Suprapubic skin (tissue), 4 donors: ENCODE measurements around the gene GNAI3. TPM values are rescaled to one million over a fixed set of nuclear protein-coding genes. Genes with fewer than 3 reads are reported as not detected.

Experiments used
- DNase-seq, 2 donors: peaks; one replicate each; pipeline ENCODE4 v3.0.0-alpha.2; 2019; ENCODE audit warnings: low spot score in 2 of 2
- H3K27ac ChIP-seq: fragments of 200-600 bp; sonication (generic); one replicate; pipeline ENCODE4 v1.5.1; 2019
- H3K27me3 ChIP-seq: fragments of 200-600 bp; sonication (generic); one replicate; pipeline ENCODE4 v1.5.1; 2019
- H3K36me3 ChIP-seq: fragments of 200-600 bp; sonication (generic); one replicate; pipeline ENCODE4 v1.5.1; 2019
- H3K4me1 ChIP-seq: fragments of 200-600 bp; sonication (generic); one replicate; pipeline ENCODE4 v1.5.1; 2019
- H3K4me3 ChIP-seq: fragments of 200-600 bp; sonication (generic); one replicate; pipeline ENCODE4 v1.5.1; 2019; ENCODE audit warnings: mild to moderate bottlenecking
- H3K9me3 ChIP-seq: fragments of 200-600 bp; sonication (generic); one replicate; pipeline ENCODE4 v1.5.1; 2019
- EP300 ChIP-seq: sonication (generic); formaldehyde crosslinking; IDR thresholded peaks from one replicate; pipeline ENCODE4 v1.6.1; 2017; ENCODE audit warnings: antibody characterized with exemption
- POLR2A ChIP-seq, 2 donors: fragments of 450-650 bp; IDR thresholded peaks; one replicate each; pipeline ENCODE4 v1.6.1; 2017; ENCODE audit warnings: antibody characterized with exemption in 2 of 2, mild to moderate bottlenecking in 2 of 2, moderate library complexity in 2 of 2
- POLR2AphosphoS5 ChIP-seq, 3 donors: sonication (generic); formaldehyde crosslinking; IDR thresholded peaks; one replicate each; pipeline ENCODE4 v1.6.1; 2017; ENCODE audit warnings: antibody characterized with exemption in 3 of 3
- whole genome bisulfite sequencing: methylation state at CpG from one replicate; pipeline ENCODE4 v1.1.5; 2018; 5-methylcytosine and 5-hydroxymethylcytosine counted together
- total RNA-seq, 4 donors: library from RNA; depleted of rRNA; stranded (reverse); fragments of >200 nt; gene quantifications; one replicate each; pipeline ENCODE4 v1.1.0, GENCODE V29; 2016
- TF ChIP-seq, protein P1 (sequence below), 2 donors: fragments of 200-600 bp in 1 of 2; fragments of 450-650 bp in 1 of 2; sonication (generic) in 1 of 2; IDR thresholded peaks; one replicate each; pipeline ENCODE4 v1.5.1; 2016 to 2019; ENCODE audit warnings: antibody characterized with exemption in 2 of 2, mild to moderate bottlenecking in 1 of 2, moderate library complexity in 1 of 2

The GNAI3 gene
- total RNA-seq, 4 donors from 2014 or later, result 6.7 to 11.1 (median 9.5) TPM

GRCh38 chr1:109508001-109508872 lies 40.2 kb upstream of the GNAI3 start:
- no peaks in the 10 kb centered on the region for H3K9me3 ChIP-seq
- no peaks in the 10 kb centered on the region for H3K36me3 ChIP-seq
- no peak for TF ChIP-seq POLR2A (IDR thresholded peaks at IDR 0.05)
- no peak for TF ChIP-seq POLR2AphosphoS5 (IDR thresholded peaks at IDR 0.05)
- TF ChIP-seq, protein P1, sequence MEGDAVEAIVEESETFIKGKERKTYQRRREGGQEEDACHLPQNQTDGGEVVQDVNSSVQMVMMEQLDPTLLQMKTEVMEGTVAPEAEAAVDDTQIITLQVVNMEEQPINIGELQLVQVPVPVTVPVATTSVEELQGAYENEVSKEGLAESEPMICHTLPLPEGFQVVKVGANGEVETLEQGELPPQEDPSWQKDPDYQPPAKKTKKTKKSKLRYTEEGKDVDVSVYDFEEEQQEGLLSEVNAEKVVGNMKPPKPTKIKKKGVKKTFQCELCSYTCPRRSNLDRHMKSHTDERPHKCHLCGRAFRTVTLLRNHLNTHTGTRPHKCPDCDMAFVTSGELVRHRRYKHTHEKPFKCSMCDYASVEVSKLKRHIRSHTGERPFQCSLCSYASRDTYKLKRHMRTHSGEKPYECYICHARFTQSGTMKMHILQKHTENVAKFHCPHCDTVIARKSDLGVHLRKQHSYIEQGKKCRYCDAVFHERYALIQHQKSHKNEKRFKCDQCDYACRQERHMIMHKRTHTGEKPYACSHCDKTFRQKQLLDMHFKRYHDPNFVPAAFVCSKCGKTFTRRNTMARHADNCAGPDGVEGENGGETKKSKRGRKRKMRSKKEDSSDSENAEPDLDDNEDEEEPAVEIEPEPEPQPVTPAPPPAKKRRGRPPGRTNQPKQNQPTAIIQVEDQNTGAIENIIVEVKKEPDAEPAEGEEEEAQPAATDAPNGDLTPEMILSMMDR (IDR thresholded peaks at IDR 0.05), result no peak
- TF ChIP-seq EP300, result no peak
- no peak overlapping the region for H3K27ac ChIP-seq
- no peak for DNase-seq
- H3K4me1 ChIP-seq, result peaks cover 29% of the 10 kb centered on the region
- H3K4me3 ChIP-seq, result no peak overlapping the region
- H3K27me3 ChIP-seq, result no peaks in the 10 kb centered on the region
- WGBS, result 95% methylated on average over 21 of the region's 25 CpGs

DNA sequence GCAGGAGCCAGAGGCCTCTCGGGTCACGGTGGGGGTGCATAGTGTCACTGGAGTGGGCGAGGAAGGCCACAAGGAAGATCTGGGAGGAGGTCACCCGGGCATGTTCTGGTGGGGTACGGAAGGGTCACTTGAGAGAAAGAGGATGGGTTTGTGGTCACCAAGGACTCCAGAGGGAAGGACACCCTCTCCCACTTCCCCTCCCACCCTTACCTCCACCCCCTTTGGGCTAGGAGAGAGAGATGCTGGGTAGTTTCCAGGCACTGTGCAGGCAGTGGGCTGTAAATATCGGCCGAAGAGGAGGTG lies 39.6 kb upstream of the GNAI3 start:
- Histone ChIP-seq H3K4me3 (peak overlapping the region; percentile 82), H3K36me3 (no peaks in the 10 kb centered on the region), H3K4me1 (peaks cover 23% of the 10 kb centered on the region), H3K27ac (no peak overlapping the region), H3K27me3 (no peaks in the 10 kb centered on the region), H3K9me3 (no peaks in the 10 kb centered on the region)
- 72% methylated on average over 6 of the region's 7 CpGs for WGBS
- DNase-seq, result no peak
- no peak for TF ChIP-seq POLR2A (IDR thresholded peaks at IDR 0.05)
- no peak for TF ChIP-seq POLR2AphosphoS5 (IDR thresholded peaks at IDR 0.05)
- TF ChIP-seq EP300, result no peak

GRCh38 chr1:109509176-109510134 lies 39.0 kb upstream of the GNAI3 start, which contains the start of gene AMIGO1:
TSS of gene AMIGO1 (minus strand) at chr1:109509727. CDS start at chr1:109508912, 815 bp downstream.
- no peak for DNase-seq

DNA sequence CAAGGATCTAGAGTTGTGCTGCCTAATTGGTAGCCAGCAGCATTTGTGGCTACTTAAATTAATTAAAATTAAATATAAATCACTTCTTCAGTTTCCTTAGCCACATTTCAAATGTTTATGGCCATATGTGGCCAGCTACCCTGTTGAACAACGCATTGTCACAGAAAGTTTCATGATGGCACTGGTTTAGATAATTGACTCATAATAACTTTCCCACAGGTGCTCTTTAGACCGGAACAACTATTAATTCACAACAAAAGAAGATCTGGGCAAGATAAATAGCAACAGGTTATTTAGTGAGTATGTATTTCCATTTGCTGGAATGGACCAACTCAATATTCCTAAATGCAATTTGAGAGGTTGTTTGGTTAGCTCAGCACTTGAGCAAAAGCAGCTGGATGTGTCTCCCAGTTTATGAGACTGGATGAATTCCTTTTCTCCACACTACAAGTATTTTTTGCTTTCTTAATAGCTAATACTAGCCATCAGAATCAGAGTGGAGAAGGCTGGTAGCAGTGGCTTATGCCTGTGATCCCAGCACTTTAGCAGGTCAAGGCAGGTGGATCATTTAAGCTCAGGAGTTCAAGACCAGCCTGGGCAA lies 35.2 kb upstream of the GNAI3 start:
- peaks cover 18% of the 10 kb centered on the region for H3K4me1 ChIP-seq
- H3K9me3 ChIP-seq, result no peaks in the 10 kb centered on the region
- DNase-seq, result no peak
- TF ChIP-seq, protein P1 (IDR thresholded peaks at IDR 0.05), result no peak
- TF ChIP-seq POLR2A (IDR thresholded peaks at IDR 0.05) (no peak), EP300 (no peak), POLR2AphosphoS5 (IDR thresholded peaks at IDR 0.05) (no peak)
- no peak overlapping the region for H3K27ac ChIP-seq
- H3K27me3 ChIP-seq, result no peaks in the 10 kb centered on the region
- no peak overlapping the region for H3K4me3 ChIP-seq
- no peaks in the 10 kb centered on the region for H3K36me3 ChIP-seq
- 71% methylated on average over 2 of the region's 2 CpGs for WGBS

More at GRCh38 chr1:109509176-109510134, 39.0 kb upstream of the GNAI3 start, which contains the start of gene AMIGO1:
- H3K4me1 ChIP-seq, result peaks cover 18% of the 10 kb centered on the region
- H3K36me3 ChIP-seq, result no peaks in the 10 kb centered on the region
- 3% methylated on average over 19 of the region's 100 CpGs for WGBS
- no peaks in the 10 kb centered on the region for H3K27me3 ChIP-seq
- peak within 1 kb of the TSS; percentile 82 for H3K4me3 ChIP-seq
- no peak within 1 kb of the TSS for H3K27ac ChIP-seq
- TF ChIP-seq POLR2AphosphoS5 (IDR thresholded peaks at IDR 0.05) (no peak), POLR2A (IDR thresholded peaks at IDR 0.05) (no peak), EP300 (no peak)
- TF ChIP-seq, protein P1 (IDR thresholded peaks at IDR 0.05), result no peak
- no peaks in the 10 kb centered on the region for H3K9me3 ChIP-seq

DNA sequence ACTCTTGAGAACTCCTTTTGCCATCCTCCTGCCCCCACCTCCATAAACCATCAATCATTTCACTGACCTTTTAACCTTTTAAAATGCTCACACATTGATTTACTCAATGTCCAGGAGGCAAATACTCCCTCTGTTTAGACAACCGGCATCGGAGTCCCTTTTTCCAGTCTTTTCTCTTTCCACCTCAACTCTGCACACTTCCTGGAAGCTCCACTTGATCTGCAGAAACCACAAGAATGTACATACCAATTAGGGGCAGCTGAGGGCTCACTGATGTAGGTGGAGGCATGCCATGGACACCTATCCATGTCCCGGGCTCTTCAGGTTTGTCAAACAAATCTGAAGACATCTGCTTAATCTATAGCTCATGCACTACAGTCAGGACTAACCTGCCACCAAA lies 33.6 kb upstream of the GNAI3 start:
- Histone ChIP-seq H3K27ac (no peak overlapping the region), H3K27me3 (no peaks in the 10 kb centered on the region), H3K4me1 (peaks cover 9% of the 10 kb centered on the region), H3K36me3 (no peaks in the 10 kb centered on the region), H3K4me3 (no peak overlapping the region), H3K9me3 (no peaks in the 10 kb centered on the region)
- DNase-seq, result no peak
- 70% methylated on average over 3 of the region's 3 CpGs for WGBS
- no peak for TF ChIP-seq EP300
- TF ChIP-seq, protein P1 (IDR thresholded peaks at IDR 0.05), result no peak
- no peak for TF ChIP-seq POLR2A (IDR thresholded peaks at IDR 0.05)
- no peak for TF ChIP-seq POLR2AphosphoS5 (IDR thresholded peaks at IDR 0.05)
